ENCODE results near the gene MAP3K15.

GRCh38 chrX:19539665-19540064 is 24.4 kb upstream of the MAP3K15 start:
- TF ChIP-seq CTCF (IDR thresholded peaks at IDR 0.05) (no peak), EP300 (IDR thresholded peaks at IDR 0.05) (no peak)
